ENCODE measurements around the gene BBC3.

- no peak for TF ChIP-seq CTCF (IDR thresholded peaks at IDR 0.05)
- no peak for TF ChIP-seq POLR2A (IDR thresholded peaks at IDR 0.05)
These were observed 29.5 kb upstream of the BBC3 start for GRCh38 chr19:47260476-47260875.

All from ovary (tissue), 3 donors.